WTC11 (cell line): ENCODE data around the gene PTPA.

Experiments used
- ATF3 ChIP-seq: sonication (generic); formaldehyde crosslinking; conservative IDR thresholded peaks from 2 replicates; pipeline ENCODE4 v1.8.1; 2022; ENCODE audit warnings: mild to moderate bottlenecking, missing genetic modification reagents
- CREB1 ChIP-seq: sonication (generic); formaldehyde crosslinking; IDR thresholded peaks from 2 replicates; pipeline ENCODE4 v1.8.0; 2023; ENCODE audit warnings: mild to moderate bottlenecking, missing genetic modification reagents
- CREM ChIP-seq: sonication (generic); formaldehyde crosslinking; IDR thresholded peaks from 2 replicates; pipeline ENCODE4 v1.8.1; 2022; ENCODE audit warnings: mild to moderate bottlenecking, missing genetic modification reagents, moderate library complexity
- CTCF ChIP-seq: fragments of 200-600 bp; IDR thresholded peaks from 2 replicates; pipeline ENCODE4 v1.8.0; 2022; ENCODE audit warnings: antibody characterized with exemption
- ETV6 ChIP-seq: sonication (generic); formaldehyde crosslinking; IDR thresholded peaks from 2 replicates; pipeline ENCODE4 v1.8.1; 2022; ENCODE audit warnings: mild to moderate bottlenecking, missing genetic modification reagents
- MYBL2 ChIP-seq: sonication (generic); formaldehyde crosslinking; IDR thresholded peaks from 2 replicates; pipeline ENCODE4 v1.8.1; 2023; ENCODE audit warnings: mild to moderate bottlenecking, moderate library complexity, missing genetic modification reagents
- NFE2L1 ChIP-seq: sonication (generic); formaldehyde crosslinking; IDR thresholded peaks from 2 replicates; pipeline ENCODE4 v1.8.1; 2023; ENCODE audit warnings: missing genetic modification reagents
- USF1 ChIP-seq: sonication (generic); formaldehyde crosslinking; IDR thresholded peaks from 2 replicates; pipeline ENCODE4 v1.8.0; 2022; ENCODE audit warnings: mild to moderate bottlenecking, missing genetic modification reagents
- TF ChIP-seq, protein P1 (sequence below): sonication (generic); formaldehyde crosslinking; IDR thresholded peaks from 2 replicates; pipeline ENCODE4 v1.8.0; 2022; ENCODE audit warnings: mild to moderate bottlenecking, missing genetic modification reagents

DNA sequence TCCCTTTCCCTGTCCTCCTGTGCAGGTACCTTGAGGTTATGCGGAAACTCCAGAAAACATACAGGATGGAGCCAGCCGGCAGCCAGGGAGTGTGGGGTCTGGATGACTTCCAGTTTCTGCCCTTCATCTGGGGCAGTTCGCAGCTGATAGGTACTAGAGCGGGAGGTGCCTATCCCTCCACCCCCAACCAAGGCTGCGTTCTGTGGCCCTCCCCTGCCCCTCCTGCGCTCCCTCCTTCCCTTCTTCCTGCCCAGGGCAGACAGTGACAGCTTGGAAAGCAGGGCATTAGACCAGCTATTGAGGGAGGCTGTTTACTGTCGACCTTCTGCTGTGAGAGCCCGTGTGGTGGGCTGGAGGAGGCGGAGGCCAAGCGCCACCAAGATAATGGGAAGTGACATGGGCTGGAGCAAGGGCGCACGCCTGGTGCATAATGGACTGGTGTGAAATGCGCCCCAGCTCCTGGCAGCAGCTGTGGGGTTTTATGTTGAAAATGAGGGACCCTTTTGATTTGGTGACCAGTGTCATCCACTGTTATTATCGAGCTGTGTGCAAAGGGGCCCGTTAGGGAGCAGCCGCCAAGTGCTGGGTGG lies 25.3 kb downstream of the PTPA start:
- no peak for TF ChIP-seq ETV6
- no peak for TF ChIP-seq CTCF
- TF ChIP-seq, protein P1, sequence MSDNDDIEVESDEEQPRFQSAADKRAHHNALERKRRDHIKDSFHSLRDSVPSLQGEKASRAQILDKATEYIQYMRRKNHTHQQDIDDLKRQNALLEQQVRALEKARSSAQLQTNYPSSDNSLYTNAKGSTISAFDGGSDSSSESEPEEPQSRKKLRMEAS (CRISPR knock-in tag) = no peak
- no peak for TF ChIP-seq NFE2L1 (CRISPR knock-in tag)
- no peak for TF ChIP-seq MYBL2 (CRISPR knock-in tag)
- no peak for TF ChIP-seq ATF3 (CRISPR knock-in tag)
- TF ChIP-seq USF1 (CRISPR knock-in tag) = no peak
- no peak for TF ChIP-seq CREB1 (CRISPR knock-in tag)
- TF ChIP-seq CREM (CRISPR knock-in tag) = no peak
